Measurements from ENCODE around the gene SYS1.

DNA sequence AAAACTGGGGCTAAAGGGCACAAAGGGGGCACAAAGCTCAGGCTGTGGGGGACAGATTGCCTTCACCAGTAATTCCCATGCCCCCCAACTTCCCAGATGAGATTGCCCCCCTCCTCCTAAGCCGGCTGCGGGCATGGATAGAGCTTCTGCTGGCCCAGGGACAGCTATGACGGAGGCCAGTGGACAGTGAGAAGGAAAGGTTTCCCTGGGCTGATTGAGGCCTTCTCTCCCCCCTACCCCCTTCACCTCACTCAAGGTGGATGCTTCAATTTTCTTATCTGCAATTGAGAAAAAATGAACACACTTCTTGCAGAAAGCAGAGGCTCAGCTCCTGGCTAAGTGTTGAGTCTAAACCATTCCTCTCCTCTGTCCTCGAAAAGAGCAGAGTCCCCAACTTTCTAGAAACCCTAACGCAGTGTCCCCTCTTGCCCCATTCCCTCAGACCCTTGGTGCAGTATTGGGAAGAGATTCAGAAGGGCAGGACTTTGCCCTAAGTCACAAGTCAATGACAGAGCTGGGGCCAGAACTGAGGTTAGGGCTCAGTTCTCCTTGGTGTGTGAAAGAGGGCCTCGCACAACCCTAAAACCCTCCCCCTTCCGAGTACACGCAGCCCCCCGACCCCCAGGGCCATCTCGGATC lies 15.5 kb upstream of the SYS1 start:
- TF ChIP-seq, protein P1, sequence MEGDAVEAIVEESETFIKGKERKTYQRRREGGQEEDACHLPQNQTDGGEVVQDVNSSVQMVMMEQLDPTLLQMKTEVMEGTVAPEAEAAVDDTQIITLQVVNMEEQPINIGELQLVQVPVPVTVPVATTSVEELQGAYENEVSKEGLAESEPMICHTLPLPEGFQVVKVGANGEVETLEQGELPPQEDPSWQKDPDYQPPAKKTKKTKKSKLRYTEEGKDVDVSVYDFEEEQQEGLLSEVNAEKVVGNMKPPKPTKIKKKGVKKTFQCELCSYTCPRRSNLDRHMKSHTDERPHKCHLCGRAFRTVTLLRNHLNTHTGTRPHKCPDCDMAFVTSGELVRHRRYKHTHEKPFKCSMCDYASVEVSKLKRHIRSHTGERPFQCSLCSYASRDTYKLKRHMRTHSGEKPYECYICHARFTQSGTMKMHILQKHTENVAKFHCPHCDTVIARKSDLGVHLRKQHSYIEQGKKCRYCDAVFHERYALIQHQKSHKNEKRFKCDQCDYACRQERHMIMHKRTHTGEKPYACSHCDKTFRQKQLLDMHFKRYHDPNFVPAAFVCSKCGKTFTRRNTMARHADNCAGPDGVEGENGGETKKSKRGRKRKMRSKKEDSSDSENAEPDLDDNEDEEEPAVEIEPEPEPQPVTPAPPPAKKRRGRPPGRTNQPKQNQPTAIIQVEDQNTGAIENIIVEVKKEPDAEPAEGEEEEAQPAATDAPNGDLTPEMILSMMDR (IDR thresholded peaks at IDR 0.05), result no peak
- no peak for TF ChIP-seq POLR2AphosphoS5 (IDR thresholded peaks at IDR 0.05)
